ENCODE results near the gene NME9. TPM values are rescaled to one million over a fixed set of nuclear protein-coding genes. Genes with fewer than 3 reads are reported as not detected.
A peak's percentile ranks its signal among the peaks of the same experiment; 100 is the strongest.

Gene NME9
- total RNA-seq, 4 donors from 2014 or later, result 0.38 to 7.3 (median 2.0) TPM; not detected in 1

GRCh38 chr3:138332472-138333073 is 2.9 kb upstream of the NME9 start:
- no peaks in the 10 kb centered on the region for H3K9me3 ChIP-seq
- H3K36me3 ChIP-seq, result no peaks in the 10 kb centered on the region
- H3K27ac ChIP-seq, result peak overlapping the region; percentile 76 to 84 (median 80)
- in situ Hi-C loops (cut with MboI; ENCODE audit: low sequenced_read_pairs in 4 of 4) (loop anchor here in 2 of 4 donors (10.0 to 25.0 kb wide), 3 partner anchors 62 to 580 kb away; partner anchors contain the start of gene ARMC8 (in 1 of the 2)), intact Hi-C loops (cut with DNase I; ENCODE audit: low total_unique reads) (loop anchor here (2.0 to 5.0 kb wide), 4 partner anchors 66 to 260 kb away; partner anchors contain the start of gene CEP70)
- no peak for TF ChIP-seq POLR2A (IDR thresholded peaks at IDR 0.05)
- peak; percentile 64 to 79 (median 69) for TF ChIP-seq CTCF (IDR thresholded peaks at IDR 0.05 in 4 of 5, conservative IDR thresholded peaks at IDR 0.05 in 1 of 5)
- H3K27me3 ChIP-seq, result no peaks in the 10 kb centered on the region
- peaks cover 23 to 31% of the 10 kb centered on the region in 2 donors for H3K4me1 ChIP-seq
- H3K4me3 ChIP-seq, result no peak overlapping the region
- no peak for DNase-seq
- ATAC-seq, result no peak

GRCh38 chr3:138331143-138331894 is 1.7 kb upstream of the NME9 start:
- DNase-seq (peak; percentile 74 to 87), ATAC-seq (peak; percentile 77 to 81)
- Histone ChIP-seq H3K27me3 (no peaks in the 10 kb centered on the region), H3K9me3 (no peaks in the 10 kb centered on the region), H3K27ac (peak overlapping the region; percentile 76 to 84 (median 80)), H3K4me1 (peaks cover 23 to 31% of the 10 kb centered on the region in 2 donors), H3K36me3 (no peaks in the 10 kb centered on the region), H3K4me3 (peak overlapping the region in 1 of 4 donors; percentile 69)
- intact Hi-C loops (cut with DNase I; ENCODE audit: low total_unique reads) (loop anchor here (1.0 to 5.0 kb wide), 4 partner anchors 17 to 261 kb away; partner anchors contain the start of genes CEP70 and MRAS), in situ Hi-C loops (cut with MboI; ENCODE audit: low sequenced_read_pairs in 4 of 4) (loop anchor here in 2 of 4 donors (10.0 to 25.0 kb wide), 3 partner anchors 63 to 581 kb away; partner anchors contain the start of gene ARMC8 (in 1 of the 2))
- TF ChIP-seq CTCF (IDR thresholded peaks at IDR 0.05 in 4 of 5, conservative IDR thresholded peaks at IDR 0.05 in 1 of 5) (peak in 3 of 5 experiments; percentile 16 to 27 (median 18)), POLR2A (IDR thresholded peaks at IDR 0.05) (peak in 1 of 2 donors; percentile 17)

- H3K27ac ChIP-seq, result peak overlapping the region; percentile 76 to 84 (median 80)
- in situ Hi-C loops (cut with MboI; ENCODE audit: low sequenced_read_pairs in 4 of 4) (loop anchor here in 2 of 4 donors (10.0 to 25.0 kb wide), 3 partner anchors 65 to 582 kb away; partner anchors contain the start of gene ARMC8 (in 1 of the 2)), intact Hi-C loops (cut with DNase I; ENCODE audit: low total_unique reads) (loop anchor here (2.0 to 5.0 kb wide), 5 partner anchors 67 to 262 kb away; partner anchors contain the start of genes ARMC8 and CEP70)
- TF ChIP-seq CTCF (IDR thresholded peaks at IDR 0.05 in 4 of 5, conservative IDR thresholded peaks at IDR 0.05 in 1 of 5) (no peak), POLR2A (IDR thresholded peaks at IDR 0.05) (peak in 1 of 2 donors; percentile 25)
- DNase-seq (no peak), ATAC-seq (no peak)
- H3K4me1 ChIP-seq, result peaks cover 23 to 33% of the 10 kb centered on the region in 2 donors
- peak overlapping the region; percentile 68 to 89 (median 74) for H3K4me3 ChIP-seq
- H3K36me3 ChIP-seq, result no peaks in the 10 kb centered on the region
- H3K27me3 ChIP-seq, result no peaks in the 10 kb centered on the region
- no peaks in the 10 kb centered on the region for H3K9me3 ChIP-seq
These were observed 288 bp upstream of the NME9 start for GRCh38 chr3:138329984-138330293.

GRCh38 chr3:138328341-138328740 is 1.3 kb downstream of the NME9 start:
- H3K4me3 ChIP-seq, result peak overlapping the region in 3 of 4 donors; percentile 68 to 89 (median 69)

More at GRCh38 chr3:138328341-138328740, 1.3 kb downstream of the NME9 start:
- Histone ChIP-seq H3K27ac (peak overlapping the region in 3 of 4 donors; percentile 77 to 84 (median 82)), H3K9me3 (no peaks in the 10 kb centered on the region), H3K27me3 (no peaks in the 10 kb centered on the region), H3K4me1 (peaks cover 23 to 39% of the 10 kb centered on the region in 2 donors), H3K36me3 (no peaks in the 10 kb centered on the region)
- DNase-seq (no peak), ATAC-seq (no peak)
- in situ Hi-C loops (cut with MboI; ENCODE audit: low sequenced_read_pairs in 4 of 4) (loop anchor here in 1 of 4 donors (25.0 kb wide), 2 partner anchors 141 to 584 kb away; partner anchors contain the start of gene ARMC8), intact Hi-C loops (cut with DNase I; ENCODE audit: low total_unique reads) (loop anchor here (2.0 to 5.0 kb wide), 2 partner anchors 66 to 141 kb away; partner anchors contain the start of gene ARMC8)
- TF ChIP-seq CTCF (IDR thresholded peaks at IDR 0.05 in 4 of 5, conservative IDR thresholded peaks at IDR 0.05 in 1 of 5), result no peak
- no peak for TF ChIP-seq POLR2A (IDR thresholded peaks at IDR 0.05)
